ENCODE measurements around the gene NEK1. TPM values are rescaled to one million over a fixed set of nuclear protein-coding genes. Genes with fewer than 3 reads are reported as not detected.

The NEK1 gene
- total RNA-seq (21.4 and 23.9 TPM in 2 replicates), polyA plus RNA-seq (3.3 and 3.6 TPM in 2 replicates), polyA minus RNA-seq (5.2 and 14.3 TPM in 2 replicates)
- 10.5 TPM for total RNA-seq (2013)

- Histone ChIP-seq H2AFZ (ENCODE audit: insufficient read depth, low read depth, low read length, poor library complexity, severe bottlenecking) (peak within 1 kb of the TSS; percentile 84), H3K79me2 (ENCODE audit: control insufficient read depth, insufficient read depth, low read length) (peaks cover 32% of the 10 kb centered on the region), H3K9ac (ENCODE audit: low read length) (peak within 1 kb of the TSS; percentile 99), H3K4me3 (ENCODE audit: control extremely low read depth in 1 of 5, extremely low read depth in 1 of 5, insufficient read depth in 1 of 5, low read depth in 2 of 5, low read length in 4 of 5) (peak within 1 kb of the TSS; percentile 85 to 95 (median 90)), H4K20me1 (ENCODE audit: control insufficient read depth, insufficient read depth, low read length, poor library complexity, severe bottlenecking) (no peaks in the 10 kb centered on the region), H3K4me1 (ENCODE audit: control insufficient read depth in 2 of 2, insufficient read depth in 2 of 2, low read length in 2 of 2) (peaks cover 6 to 11% of the 10 kb centered on the region in 2 donors), H3K4me2 (replicated peaks; ENCODE audit: low read depth, low read length, poor library complexity, severe bottlenecking) (peak within 1 kb of the TSS; percentile 80), H3K36me3 (replicated peaks in 1 of 2; ENCODE audit: control extremely low read depth in 1 of 2, control insufficient read depth in 1 of 2, extremely low read depth in 1 of 2, insufficient read depth in 2 of 2, low read length in 1 of 2) (no peaks in the 10 kb centered on the region), H3K27me3 (replicated peaks in 1 of 4; ENCODE audit: control extremely low read depth in 1 of 4, control insufficient read depth in 3 of 4, insufficient read depth in 4 of 4, low read length in 3 of 4) (no peaks in the 10 kb centered on the region), H3K27ac (ENCODE audit: low read length in 2 of 2) (peak within 1 kb of the TSS; percentile 98 to 99), H3K9me3 (ENCODE audit: control extremely low read depth in 1 of 3, control insufficient read depth in 2 of 3, insufficient read depth in 1 of 3, low read length in 2 of 3) (no peaks in the 10 kb centered on the region)
- peak within 1 kb of the TSS; percentile 99 for H3K27ac Mint-ChIP-seq
- under 1% methylated on average over 51 of the region's 61 CpGs for WGBS (ENCODE audit: insufficient coverage)
- no peaks in the 10 kb centered on the region for H3K9me3 Mint-ChIP-seq (ENCODE audit: insufficient read depth)
- ChIA-PET POLR2A (interaction anchor here (0.6 to 1.5 kb wide), 4 partner anchors 18 to 415 kb away, joined by 3 read pairs; partner anchors contain the start of gene MFAP3L), CTCF (interaction anchor here (0.6 to 3.9 kb wide), 22 partner anchors 8 to 689 kb away, joined by 3 to 35 read pairs (median 4); partner anchors contain the start of genes CLCN3 and MFAP3L)
- intact Hi-C loops (cut with micrococcal nuclease): loop anchor here (1.0 to 10.0 kb wide), 7 partner anchors 8 to 1297 kb away; partner anchors contain the start of genes CBR4, CLCN3, DDX60 and DDX60L
- no peak for TF ChIP-seq CTCF (IDR thresholded peaks at IDR 0.05)
- no peak for TF ChIP-seq EZH2 (IDR thresholded peaks at IDR 0.05; ENCODE audit: borderline replicate concordance, insufficient read depth, low read depth, low read length, poor library complexity, severe bottlenecking)
- H3K4me1 Mint-ChIP-seq: peaks cover 21% of the 10 kb centered on the region
- ATAC-seq (ENCODE audit: low read depth) (peak; percentile 89), DNase-seq (peak; percentile 95)
- no peaks in the 10 kb centered on the region for H3K27me3 Mint-ChIP-seq
- H3K4me3 Mint-ChIP-seq: peak within 1 kb of the TSS; percentile 98
Measured at GRCh38 chr4:169611991-169612870, at the start of gene NEK1. NEK1 (minus strand) TSS chr4:169612583; CDS start chr4:169602630, 9,953 bp downstream.

Measured in B cell (primary cell).